ENCODE data around the gene SIPA1L3.
"Not testable (repeated sequence)": the region's sequence is repeated elsewhere in the genome, so short reads cannot be mapped to it uniquely, and the experiment has no call there.

The SIPA1L3 gene
- total RNA-seq: 18.5 to 68.1 (median 35.6) reads per million in 9 experiments

GRCh38 chr19:37906869-37907734, at the start of gene SIPA1L3:
SIPA1L3 (plus strand) TSS chr19:37907208; CDS start chr19:38081566, 174,358 bp downstream.
- H3K9me3 Mint-ChIP-seq: no peaks in the 10 kb centered on the region
- peak within 1 kb of the TSS; percentile 80 to 82 for H3K27ac Mint-ChIP-seq
- peaks cover 21 to 28% of the 10 kb centered on the region in 2 donors for H3K4me1 Mint-ChIP-seq (ENCODE audit: low read depth in 2 of 2)
- peak; percentile 86 to 89 (median 87) for DNase-seq
- ATAC-seq (replicated peaks): peak; percentile 98
- peaks cover 9% of the 10 kb centered on the region for H3K36me3 Mint-ChIP-seq (ENCODE audit: insufficient read depth)
- peak within 1 kb of the TSS; percentile 94 to 95 for H3K4me3 Mint-ChIP-seq
- no peaks in the 10 kb centered on the region for H3K27me3 Mint-ChIP-seq

- ATAC-seq (replicated peaks): no peak
- no peaks in the 10 kb centered on the region for H3K36me3 Mint-ChIP-seq (ENCODE audit: insufficient read depth)
Measured at GRCh38 chr19:37864501-37864900, 42.5 kb upstream of the SIPA1L3 start.

GRCh38 chr19:37865930-37866329, 41.1 kb upstream of the SIPA1L3 start:
- not testable (repeated sequence) for ATAC-seq (replicated peaks); DNase-seq; H3K36me3 Mint-ChIP-seq (ENCODE audit: insufficient read depth); H3K4me3 Mint-ChIP-seq; H3K9me3 Mint-ChIP-seq; H3K27ac Mint-ChIP-seq; H3K4me1 Mint-ChIP-seq (ENCODE audit: low read depth in 2 of 2)
- peaks cover 25 to 40% of the 10 kb centered on the region in 2 donors for H3K27me3 Mint-ChIP-seq

More at GRCh38 chr19:37864501-37864900, 42.5 kb upstream of the SIPA1L3 start:
- Mint-ChIP-seq H3K4me1 (ENCODE audit: low read depth in 2 of 2) (no peaks in the 10 kb centered on the region), H3K27ac (no peak overlapping the region), H3K27me3 (peaks cover 16 to 29% of the 10 kb centered on the region in 2 donors), H3K4me3 (no peak overlapping the region), H3K9me3 (no peaks in the 10 kb centered on the region)
- no peak for DNase-seq

DNA sequence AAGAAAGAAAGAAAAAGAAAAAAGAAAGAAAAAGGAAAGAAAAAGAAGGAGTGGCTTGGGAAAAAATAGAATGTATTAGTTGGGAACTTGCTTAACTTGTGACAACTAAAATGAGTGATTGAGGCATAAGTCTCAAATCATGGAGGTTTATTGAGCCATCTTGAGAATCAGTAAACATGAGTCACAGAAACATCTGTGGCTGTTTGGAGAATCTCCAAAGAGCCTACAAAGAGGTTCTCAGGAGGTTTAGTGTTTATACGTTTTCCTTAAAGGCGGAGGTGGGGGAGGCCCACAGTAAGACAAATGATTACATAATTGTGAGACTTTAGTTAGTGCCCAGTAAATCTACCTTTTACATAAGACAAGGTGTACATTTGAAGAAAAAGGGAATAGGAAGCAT, 39.2 kb upstream of the SIPA1L3 start:
- no peaks in the 10 kb centered on the region for H3K36me3 Mint-ChIP-seq (ENCODE audit: insufficient read depth)
- H3K4me1 Mint-ChIP-seq (ENCODE audit: low read depth in 2 of 2): no peaks in the 10 kb centered on the region
- DNase-seq (no peak), ATAC-seq (replicated peaks) (no peak)
- H3K27ac Mint-ChIP-seq: no peak overlapping the region
- H3K4me3 Mint-ChIP-seq: no peak overlapping the region
- H3K27me3 Mint-ChIP-seq: peaks cover 23 to 48% of the 10 kb centered on the region in 2 donors
- H3K9me3 Mint-ChIP-seq: no peaks in the 10 kb centered on the region

- H3K9me3 Mint-ChIP-seq: no peaks in the 10 kb centered on the region
- no peak for DNase-seq
- H3K27ac Mint-ChIP-seq: no peak overlapping the region
- peaks cover 23 to 54% of the 10 kb centered on the region in 2 donors for H3K27me3 Mint-ChIP-seq
- no peak overlapping the region for H3K4me3 Mint-ChIP-seq
- no peak for ATAC-seq (replicated peaks)
- H3K4me1 Mint-ChIP-seq (ENCODE audit: low read depth in 2 of 2): no peaks in the 10 kb centered on the region
- no peaks in the 10 kb centered on the region for H3K36me3 Mint-ChIP-seq (ENCODE audit: insufficient read depth)
Measured at GRCh38 chr19:37869766-37870340, 37.2 kb upstream of the SIPA1L3 start.

DNA sequence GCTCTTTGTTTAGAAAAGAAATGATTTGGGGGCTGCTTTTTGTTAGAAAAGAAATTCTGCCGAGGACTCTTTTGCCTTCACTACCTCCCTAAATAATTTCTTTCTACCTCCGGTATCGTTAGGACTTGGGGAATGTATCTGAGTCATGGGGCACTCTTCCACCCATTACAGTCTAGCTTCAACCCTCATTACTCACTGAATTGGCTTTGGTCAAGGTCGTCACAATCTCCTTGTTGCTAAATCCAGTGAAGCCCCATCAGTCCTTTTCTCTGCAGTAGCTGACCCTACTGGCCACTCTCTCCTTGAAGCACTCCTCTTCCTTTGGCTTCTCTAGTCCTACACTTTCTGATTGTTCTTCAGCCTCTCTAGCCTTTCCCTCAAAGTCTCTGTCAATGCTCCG, 34.6 kb upstream of the SIPA1L3 start:
- no peaks in the 10 kb centered on the region for H3K9me3 Mint-ChIP-seq
- DNase-seq (no peak), ATAC-seq (replicated peaks) (no peak)
- H3K27ac Mint-ChIP-seq: no peak overlapping the region
- no peaks in the 10 kb centered on the region for H3K4me1 Mint-ChIP-seq (ENCODE audit: low read depth in 2 of 2)
- no peaks in the 10 kb centered on the region for H3K36me3 Mint-ChIP-seq (ENCODE audit: insufficient read depth)
- peaks cover 16 to 46% of the 10 kb centered on the region in 2 donors for H3K27me3 Mint-ChIP-seq
- no peak overlapping the region for H3K4me3 Mint-ChIP-seq

GRCh38 chr19:37874784-37875183, 32.2 kb upstream of the SIPA1L3 start:
- no peaks in the 10 kb centered on the region for H3K36me3 Mint-ChIP-seq (ENCODE audit: insufficient read depth)
- DNase-seq (no peak), ATAC-seq (replicated peaks) (no peak)
- H3K4me1 Mint-ChIP-seq (ENCODE audit: low read depth in 2 of 2): no peaks in the 10 kb centered on the region
- H3K4me3 Mint-ChIP-seq: no peak overlapping the region
- no peak overlapping the region for H3K27ac Mint-ChIP-seq
- peaks cover 10 to 22% of the 10 kb centered on the region in 2 donors for H3K27me3 Mint-ChIP-seq
- H3K9me3 Mint-ChIP-seq: peaks cover 0 to 7% of the 10 kb centered on the region in 2 donors

- H3K9me3 Mint-ChIP-seq: peaks cover 0 to 7% of the 10 kb centered on the region in 2 donors
- no peak overlapping the region for H3K4me3 Mint-ChIP-seq
- no peak overlapping the region for H3K27ac Mint-ChIP-seq
- DNase-seq (no peak), ATAC-seq (replicated peaks) (no peak)
- peaks cover 4 to 14% of the 10 kb centered on the region in 2 donors for H3K27me3 Mint-ChIP-seq
- H3K36me3 Mint-ChIP-seq (ENCODE audit: insufficient read depth): no peaks in the 10 kb centered on the region
- H3K4me1 Mint-ChIP-seq (ENCODE audit: low read depth in 2 of 2): no peaks in the 10 kb centered on the region
Measured at GRCh38 chr19:37876032-37876431, 31.0 kb upstream of the SIPA1L3 start.

DNA sequence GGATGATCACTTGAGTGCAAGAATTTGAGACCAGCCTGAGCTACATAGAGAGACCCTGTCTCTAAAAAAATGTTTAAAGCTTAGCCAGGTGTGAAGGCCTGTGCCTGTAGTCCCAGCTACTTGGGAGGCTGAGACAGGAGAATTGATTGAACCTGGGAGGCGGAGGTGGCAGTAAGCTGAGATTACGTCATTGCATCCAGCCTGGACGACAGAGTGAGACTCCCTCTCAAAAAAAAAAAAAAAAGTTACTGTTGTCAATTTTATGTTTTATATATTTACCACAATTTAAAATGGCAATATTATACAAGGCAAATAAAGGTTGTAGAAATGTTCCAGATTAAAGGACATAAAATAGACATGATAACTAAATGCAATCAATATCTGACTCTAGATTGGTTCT, 29.9 kb upstream of the SIPA1L3 start:
- DNase-seq (no peak), ATAC-seq (replicated peaks) (no peak)
- Mint-ChIP-seq H3K27me3 (peaks cover 0 to 12% of the 10 kb centered on the region in 2 donors), H3K4me3 (no peak overlapping the region), H3K36me3 (ENCODE audit: insufficient read depth) (no peaks in the 10 kb centered on the region), H3K9me3 (peaks cover 0 to 7% of the 10 kb centered on the region in 2 donors), H3K27ac (no peak overlapping the region), H3K4me1 (ENCODE audit: low read depth in 2 of 2) (no peaks in the 10 kb centered on the region)

DNA sequence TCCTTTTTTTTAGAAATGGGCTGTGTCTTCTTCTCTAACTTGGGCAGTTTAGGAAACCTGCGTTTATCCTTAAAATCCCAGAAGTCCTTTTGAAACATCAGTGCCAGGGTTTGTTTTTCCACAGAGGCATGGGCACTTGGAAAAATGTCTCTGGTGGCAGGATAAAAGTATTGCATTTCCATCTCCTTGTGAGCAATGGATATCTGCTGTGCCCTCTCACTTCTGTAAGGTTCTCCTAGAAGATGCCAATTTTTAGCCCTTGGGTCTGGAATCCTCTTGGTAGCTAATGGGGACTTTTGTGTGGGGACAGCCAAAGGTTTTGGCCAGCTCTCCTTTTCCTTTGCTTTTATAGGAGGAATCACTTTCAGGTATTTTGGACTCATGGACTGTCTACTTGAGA, 21.6 kb upstream of the SIPA1L3 start:
- no peak for ATAC-seq (replicated peaks)

DNA sequence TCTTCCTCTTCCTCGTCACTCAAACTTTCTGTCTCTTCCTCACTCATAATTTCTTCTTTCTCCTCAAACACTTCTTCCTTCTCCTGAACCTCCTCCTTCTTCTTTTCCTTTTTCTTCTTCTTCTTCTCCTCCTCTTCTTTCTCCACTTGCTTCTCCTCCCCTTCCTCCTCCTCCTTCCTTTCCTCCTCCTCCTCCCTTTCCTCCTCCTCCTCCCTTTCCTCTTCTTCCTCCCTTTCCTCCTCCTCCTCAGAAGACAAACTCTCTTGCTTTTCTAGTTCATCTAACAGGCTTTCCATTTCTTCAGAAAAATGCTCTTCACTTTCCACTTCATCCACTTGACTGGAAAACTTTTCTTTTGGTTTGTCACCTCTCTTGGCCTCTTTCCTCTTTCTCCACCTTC, 20.4 kb upstream of the SIPA1L3 start:
- H3K4me1 Mint-ChIP-seq (ENCODE audit: low read depth in 2 of 2): no peaks in the 10 kb centered on the region
- H3K27me3 Mint-ChIP-seq: peaks cover 3 to 4% of the 10 kb centered on the region in 2 donors
- ATAC-seq (replicated peaks): no peak
- H3K4me3 Mint-ChIP-seq: no peak overlapping the region
- no peaks in the 10 kb centered on the region for H3K9me3 Mint-ChIP-seq
- H3K27ac Mint-ChIP-seq: no peak overlapping the region
- DNase-seq: no peak
- peaks cover 4% of the 10 kb centered on the region for H3K36me3 Mint-ChIP-seq (ENCODE audit: insufficient read depth)

More for the DNA sequence above, 21.6 kb upstream of the SIPA1L3 start:
- H3K4me3 Mint-ChIP-seq: no peak overlapping the region
- H3K4me1 Mint-ChIP-seq (ENCODE audit: low read depth in 2 of 2): no peaks in the 10 kb centered on the region
- no peaks in the 10 kb centered on the region for H3K36me3 Mint-ChIP-seq (ENCODE audit: insufficient read depth)
- H3K9me3 Mint-ChIP-seq: no peaks in the 10 kb centered on the region
- no peak overlapping the region for H3K27ac Mint-ChIP-seq
- no peak for DNase-seq
- H3K27me3 Mint-ChIP-seq: no peaks in the 10 kb centered on the region

DNA sequence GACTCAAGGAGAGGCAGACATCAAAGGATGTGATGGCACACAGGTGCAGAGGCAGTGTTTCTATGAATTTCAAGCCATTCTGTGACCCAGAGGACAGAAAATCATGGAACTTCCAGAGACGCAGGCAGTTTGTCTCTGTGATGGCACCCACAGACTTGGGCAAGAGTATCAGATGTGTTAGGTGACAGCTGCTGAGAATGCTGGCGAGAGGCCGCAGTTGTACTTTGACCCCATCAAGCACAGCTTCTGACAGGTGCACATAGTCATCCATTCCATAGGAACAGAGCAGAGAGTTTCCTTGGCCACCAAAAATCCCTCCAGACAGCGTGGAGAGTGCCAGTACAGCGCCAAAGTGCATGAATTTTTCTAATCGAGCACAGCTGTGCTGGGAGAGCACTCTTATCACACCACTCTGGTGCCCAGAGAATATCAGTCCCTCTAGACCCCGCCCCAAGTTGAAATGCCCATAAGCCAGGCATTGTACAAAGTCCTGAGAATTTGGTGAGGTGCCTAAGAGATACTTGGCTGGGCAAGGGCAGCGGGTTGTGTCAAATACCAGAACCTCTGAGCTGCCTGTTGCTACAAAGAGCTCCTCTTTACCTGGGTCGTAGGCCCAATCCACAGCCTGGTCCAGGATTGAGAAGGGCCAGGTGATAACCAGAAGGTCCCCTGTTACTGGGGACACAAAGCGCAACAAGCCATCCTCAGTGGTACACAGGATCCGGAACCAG, 13.0 kb upstream of the SIPA1L3 start:
- Mint-ChIP-seq H3K4me1 (ENCODE audit: low read depth in 2 of 2) (no peaks in the 10 kb centered on the region), H3K9me3 (no peaks in the 10 kb centered on the region), H3K4me3 (no peak overlapping the region), H3K27me3 (peaks cover 30% of the 10 kb centered on the region in 2 donors), H3K27ac (no peak overlapping the region), H3K36me3 (ENCODE audit: insufficient read depth) (peaks cover 4% of the 10 kb centered on the region)
- ATAC-seq (replicated peaks) (no peak), DNase-seq (no peak)

DNA sequence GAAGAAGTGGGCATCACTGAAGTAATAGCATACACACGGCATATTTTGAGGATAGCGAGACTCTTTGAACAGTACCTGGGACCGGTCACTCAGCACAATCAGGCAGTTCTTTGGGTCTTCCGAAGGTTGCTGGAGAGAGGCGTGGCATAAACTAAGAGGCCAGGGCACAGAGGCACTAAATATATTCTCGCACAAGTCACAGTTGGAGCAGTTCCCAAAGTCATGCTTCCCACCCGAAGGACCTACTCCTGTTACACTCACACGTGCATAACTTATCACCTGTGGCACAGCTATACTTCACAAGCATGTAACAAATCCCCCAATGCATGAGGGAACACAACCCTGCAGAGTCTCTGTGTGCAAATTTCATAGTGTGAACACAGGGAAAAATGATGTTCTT, 10.8 kb upstream of the SIPA1L3 start:
- H3K4me1 Mint-ChIP-seq (ENCODE audit: low read depth in 2 of 2): no peaks in the 10 kb centered on the region
- no peak for ATAC-seq (replicated peaks)
- H3K27me3 Mint-ChIP-seq: peaks cover 29 to 30% of the 10 kb centered on the region in 2 donors
- H3K4me3 Mint-ChIP-seq: no peak overlapping the region
- H3K36me3 Mint-ChIP-seq (ENCODE audit: insufficient read depth): peaks cover 1% of the 10 kb centered on the region
- DNase-seq: no peak
- no peak overlapping the region for H3K27ac Mint-ChIP-seq
- no peaks in the 10 kb centered on the region for H3K9me3 Mint-ChIP-seq

Measured in effector memory CD8-positive, alpha-beta T cell (primary cell).